Measurements from ENCODE around the gene MSH2. TPM values are rescaled to one million over a fixed set of nuclear protein-coding genes. Genes with fewer than 3 reads are reported as not detected.
A peak's percentile ranks its signal among the peaks of the same experiment; 100 is the strongest.

Gene MSH2
- total RNA-seq (2022) (7.6 and 8.7 TPM in 2 replicates), Bru-seq, nascent RNA (percentile 42 among the genes with signal in this experiment), BruChase-seq, experiment 1, labeled RNA remaining after a 6-hour chase (percentile 48 among the genes with signal in this experiment), BruChase-seq, experiment 2, labeled RNA remaining after a 2-hour chase (percentile 46 among the genes with signal in this experiment)
- long read RNA-seq, transcript MSH2-201 (16 exons, 3,307 nt), result major isoform, 22 of 28 reads
- long read RNA-seq, partial matches to known transcripts, result 3 of 28 reads
- long read RNA-seq, other reads (novel, unspliced or antisense), result 3 of 28 reads

DNA sequence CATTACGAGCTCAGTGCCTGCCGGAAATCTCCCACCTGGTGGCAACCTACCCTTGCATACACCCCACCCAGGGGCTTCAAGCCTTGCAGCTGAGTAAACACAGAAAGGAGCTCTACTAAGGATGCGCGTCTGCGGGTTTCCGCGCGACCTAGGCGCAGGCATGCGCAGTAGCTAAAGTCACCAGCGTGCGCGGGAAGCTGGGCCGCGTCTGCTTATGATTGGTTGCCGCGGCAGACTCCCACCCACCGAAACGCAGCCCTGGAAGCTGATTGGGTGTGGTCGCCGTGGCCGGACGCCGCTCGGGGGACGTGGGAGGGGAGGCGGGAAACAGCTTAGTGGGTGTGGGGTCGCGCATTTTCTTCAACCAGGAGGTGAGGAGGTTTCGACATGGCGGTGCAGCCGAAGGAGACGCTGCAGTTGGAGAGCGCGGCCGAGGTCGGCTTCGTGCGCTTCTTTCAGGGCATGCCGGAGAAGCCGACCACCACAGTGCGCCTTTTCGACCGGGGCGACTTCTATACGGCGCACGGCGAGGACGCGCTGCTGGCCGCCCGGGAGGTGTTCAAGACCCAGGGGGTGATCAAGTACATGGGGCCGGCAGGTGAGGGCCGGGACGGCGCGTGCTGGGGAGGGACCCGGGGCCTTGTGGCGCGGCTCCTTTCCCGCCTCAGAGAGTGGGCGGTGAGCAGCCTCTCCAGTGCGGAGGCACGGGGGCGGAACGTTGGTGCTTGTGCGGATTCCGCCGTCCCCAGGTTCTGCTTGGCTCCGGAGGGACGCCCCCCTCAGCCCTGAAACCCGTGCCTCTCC is at the start of gene MSH2:
TSS of gene MSH2 (plus strand) at position 352 of the 804 bp plus-strand sequence. CDS start at position 388, 36 bp downstream.
- peaks cover 6% of the 10 kb centered on the region for H3K36me3 Mint-ChIP-seq (ENCODE audit: insufficient read depth, unreplicated experiment)

DNA sequence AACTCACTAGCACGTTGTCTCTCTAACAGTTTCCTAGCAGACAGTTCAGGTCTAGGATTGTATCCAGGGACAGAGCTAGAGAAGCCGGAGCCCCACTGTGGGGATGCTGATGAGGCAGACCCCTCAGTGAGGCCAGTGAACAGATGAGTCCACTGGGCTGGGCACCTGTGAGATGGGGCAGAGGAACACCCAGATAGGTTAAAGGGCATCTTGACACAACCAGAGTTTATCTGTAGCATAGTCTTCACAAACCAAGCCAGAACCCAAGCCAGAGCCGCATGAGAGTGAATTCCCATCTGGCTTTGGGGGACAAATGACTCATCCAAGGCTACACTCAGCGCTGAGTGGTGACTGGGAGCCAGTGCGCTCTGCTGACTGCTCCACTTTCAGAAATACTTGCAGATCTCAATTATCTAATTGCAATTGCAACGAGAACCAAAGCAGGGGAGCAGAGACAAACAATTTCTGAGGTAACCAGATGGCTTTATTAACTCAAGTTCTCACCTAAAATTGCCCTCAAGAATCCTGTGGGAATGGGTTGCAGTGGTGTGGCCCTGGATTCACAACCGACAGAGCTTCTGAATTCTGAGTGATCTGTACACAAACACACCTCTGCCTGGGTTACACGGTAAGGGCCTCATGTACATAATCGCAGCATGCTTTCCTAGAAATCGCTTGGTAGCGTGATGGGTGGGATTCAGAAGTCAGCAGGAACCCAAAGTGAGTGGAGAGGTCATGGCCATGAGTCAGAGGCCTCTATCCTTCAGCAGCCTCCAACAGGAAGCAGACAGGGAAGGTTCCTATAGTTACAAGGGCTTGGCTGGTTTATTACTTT is 48.7 kb upstream of the MSH2 start:
- POLR2A ChIA-PET, result no interaction called here
- no peaks in the 10 kb centered on the region for H3K27me3 Mint-ChIP-seq (ENCODE audit: insufficient read depth, unreplicated experiment)
- no peaks in the 10 kb centered on the region for H3K36me3 Mint-ChIP-seq (ENCODE audit: insufficient read depth, unreplicated experiment)
- BruUV-seq (replicated peaks), result no TSS peak
- CTCF ChIA-PET, result interaction anchor here (1.4 kb wide), 2 partner anchors 31 to 34 kb away, joined by 4 to 6 read pairs; no protein-coding TSS in a partner anchor
- peaks cover 6% of the 10 kb centered on the region for H3K4me1 Mint-ChIP-seq (ENCODE audit: insufficient read depth, unreplicated experiment)
- peak; percentile 68 for DNase-seq (ENCODE audit: unreplicated experiment)
- TF ChIP-seq CTCF (IDR thresholded peaks at IDR 0.05; ENCODE audit: unreplicated experiment), result no peak
- H3K4me3 Mint-ChIP-seq (ENCODE audit: unreplicated experiment), result no peak overlapping the region
- intact Hi-C loops (cut with micrococcal nuclease), result no loop called here
- H3K9me3 Mint-ChIP-seq (ENCODE audit: unreplicated experiment), result no peaks in the 10 kb centered on the region
- H3K27ac Mint-ChIP-seq (ENCODE audit: low read depth, unreplicated experiment), result peak overlapping the region; percentile 39

More for the DNA sequence above, at the start of gene MSH2:
- H3K9me3 Mint-ChIP-seq (ENCODE audit: unreplicated experiment), result no peaks in the 10 kb centered on the region
- TF ChIP-seq CTCF (IDR thresholded peaks at IDR 0.05; ENCODE audit: unreplicated experiment), result no peak
- DNase-seq (ENCODE audit: unreplicated experiment), result peak; percentile 88
- no TSS peak for BruUV-seq (replicated peaks)
- H3K27me3 Mint-ChIP-seq (ENCODE audit: insufficient read depth, unreplicated experiment), result no peaks in the 10 kb centered on the region
- intact Hi-C loops (cut with micrococcal nuclease), result no loop called here
- H3K27ac Mint-ChIP-seq (ENCODE audit: low read depth, unreplicated experiment), result peak within 1 kb of the TSS; percentile 80
- H3K4me1 Mint-ChIP-seq (ENCODE audit: insufficient read depth, unreplicated experiment), result peaks cover 13% of the 10 kb centered on the region
- POLR2A ChIA-PET, result interaction anchor here (0.6 to 1.1 kb wide), 9 partner anchors 10 to 365 kb away, joined by 3 to 5 read pairs (median 3); no protein-coding TSS in a partner anchor
- CTCF ChIA-PET, result interaction anchor here (0.5 to 2.3 kb wide), 9 partner anchors 10 to 364 kb away, joined by 3 to 11 read pairs (median 5); no protein-coding TSS in a partner anchor
- peak within 1 kb of the TSS; percentile 99 for H3K4me3 Mint-ChIP-seq (ENCODE audit: unreplicated experiment)

GRCh38 chr2:47354848-47355204 is 48.1 kb upstream of the MSH2 start:
- POLR2A ChIA-PET, result no interaction called here
- no TSS peak for BruUV-seq (replicated peaks)
- Mint-ChIP-seq H3K9me3 (ENCODE audit: unreplicated experiment) (no peaks in the 10 kb centered on the region), H3K27ac (ENCODE audit: low read depth, unreplicated experiment) (peak overlapping the region; percentile 39), H3K27me3 (ENCODE audit: insufficient read depth, unreplicated experiment) (no peaks in the 10 kb centered on the region), H3K4me1 (ENCODE audit: insufficient read depth, unreplicated experiment) (peaks cover 6% of the 10 kb centered on the region), H3K36me3 (ENCODE audit: insufficient read depth, unreplicated experiment) (no peaks in the 10 kb centered on the region), H3K4me3 (ENCODE audit: unreplicated experiment) (no peak overlapping the region)
- no peak for DNase-seq (ENCODE audit: unreplicated experiment)
- no peak for TF ChIP-seq CTCF (IDR thresholded peaks at IDR 0.05; ENCODE audit: unreplicated experiment)
- CTCF ChIA-PET, result interaction anchor here (0.9 to 1.4 kb wide), 6 partner anchors 9 to 413 kb away, joined by 3 to 6 read pairs (median 4); partner anchors contain the start of gene MSH2
- intact Hi-C loops (cut with micrococcal nuclease), result no loop called here

Measured in MCF 10A (cell line).